Neural cell (in vitro differentiated cells): ENCODE data around the gene CUL2. TPM values are rescaled to one million over a fixed set of nuclear protein-coding genes. Genes with fewer than 3 reads are reported as not detected.
"Not testable (repeated sequence)": the region's sequence is repeated elsewhere in the genome, so short reads cannot be mapped to it uniquely, and the experiment has no call there.

Source experiments
- H2AFZ ChIP-seq: fragments of 200-600, 300-800 bp; sonication (generic), shearing (Covaris generic); 2 replicates; pipeline ENCODE4 v1.6.0; 2014; ENCODE audit warnings: low read depth, mild to moderate bottlenecking, antibody characterized with exemption, low read length, moderate library complexity
- H3F3A ChIP-seq: fragments of 200-600 bp; shearing (Covaris generic); 2 replicates; pipeline ENCODE4 v1.6.1; 2016; ENCODE audit warnings: mild to moderate bottlenecking, moderate library complexity, mixed read lengths, antibody characterized with exemption, low read length; ENCODE audit not compliant: insufficient read depth, poor library complexity, severe bottlenecking
- H3K27ac ChIP-seq: fragments of 200-600, 300-800 bp; sonication (generic), shearing (Covaris generic); 2 replicates; pipeline ENCODE4 v1.5.1; 2014; ENCODE audit warnings: mild to moderate bottlenecking, low read length, moderate library complexity
- H3K27me3 ChIP-seq: fragments of 300-800, 200-600 bp; sonication (generic), shearing (Covaris generic); 2 replicates; pipeline ENCODE4 v1.6.0; 2014; ENCODE audit warnings: mild to moderate bottlenecking, low read depth, low read length, moderate library complexity; ENCODE audit not compliant: insufficient read depth
- H3K36me3 ChIP-seq: fragments of 300-800, 200-600 bp; sonication (generic), shearing (Covaris generic); 2 replicates; pipeline ENCODE4 v1.5.1; 2014; ENCODE audit warnings: mild to moderate bottlenecking, antibody characterized with exemption, low read length, moderate library complexity; ENCODE audit not compliant: insufficient read depth
- H3K4me2 ChIP-seq: fragments of 300-800, 200-600 bp; sonication (generic), shearing (Covaris generic); 2 replicates; pipeline ENCODE4 v1.6.0; 2014; ENCODE audit warnings: mild to moderate bottlenecking, low read length
- H3K4me3 ChIP-seq: fragments of 300-800, 200-600 bp; sonication (generic), shearing (Covaris generic); 2 replicates; pipeline ENCODE4 v1.5.1; 2014; ENCODE audit warnings: mild to moderate bottlenecking, low read length, moderate library complexity
- H3K79me2 ChIP-seq: fragments of 200-600 bp; shearing (Covaris generic); replicated peaks from 2 replicates; pipeline ENCODE4 v1.6.0; 2014; ENCODE audit warnings: mild to moderate bottlenecking, low read length, moderate library complexity; ENCODE audit not compliant: insufficient read depth
- H3K9ac ChIP-seq: fragments of 300-800, 200-600 bp; sonication (generic), shearing (Covaris generic); 2 replicates; pipeline ENCODE4 v1.6.1; 2016; ENCODE audit warnings: mild to moderate bottlenecking, low read length, mixed read lengths
- H3K9me2 ChIP-seq: fragments of 200-600 bp; shearing (Covaris generic); 2 replicates; pipeline ENCODE4 v1.6.1; 2016; ENCODE audit warnings: mild to moderate bottlenecking, low read length, mixed read lengths; ENCODE audit not compliant: insufficient read depth
- H3K9me3 ChIP-seq: fragments of 200-600, 300-800 bp; sonication (generic), shearing (Covaris generic); 2 replicates; pipeline ENCODE4 v1.6.1; 2016; ENCODE audit warnings: mild to moderate bottlenecking, mixed run types, low read length, moderate library complexity, mixed read lengths
- H4K20me1 ChIP-seq: fragments of 200-600 bp; shearing (Covaris generic); 2 replicates; pipeline ENCODE4 v1.6.1; 2016; ENCODE audit warnings: mild to moderate bottlenecking, mixed run types; ENCODE audit not compliant: insufficient read depth
- EP300 ChIP-seq: fragments of 450-650 bp; conservative IDR thresholded peaks from 2 replicates; pipeline ENCODE4 v1.6.1; 2014; ENCODE audit warnings: antibody characterized with exemption, mild to moderate bottlenecking, moderate library complexity; ENCODE audit not compliant: poor library complexity, severe bottlenecking
- EZH2 ChIP-seq: fragments of 200-600, 300-800 bp; shearing (Covaris generic), sonication (generic); IDR thresholded peaks from 2 replicates; pipeline ENCODE4 v1.6.1; 2014; ENCODE audit warnings: antibody characterized with exemption, low read length, borderline replicate concordance, mild to moderate bottlenecking; ENCODE audit not compliant: insufficient read depth, poor library complexity, severe bottlenecking
- MXI1 ChIP-seq: fragments of 450-650 bp; conservative IDR thresholded peaks from 2 replicates; pipeline ENCODE4 v1.6.1; 2014; ENCODE audit warnings: antibody characterized with exemption, mild to moderate bottlenecking; ENCODE audit not compliant: poor library complexity, severe bottlenecking
- POLR2AphosphoS5 ChIP-seq: IDR thresholded peaks from 2 replicates; pipeline ENCODE4 v1.6.1; 2012
- RAD21 ChIP-seq: fragments of 450-650 bp; conservative IDR thresholded peaks from 2 replicates; pipeline ENCODE4 v1.6.1; 2014; ENCODE audit warnings: antibody characterized with exemption, mild to moderate bottlenecking, moderate library complexity
- SMC3 ChIP-seq: fragments of 450-650 bp; conservative IDR thresholded peaks from 2 replicates; pipeline ENCODE4 v1.6.1; 2014; ENCODE audit warnings: antibody characterized with exemption, mild to moderate bottlenecking, moderate library complexity; ENCODE audit not compliant: poor library complexity
- TAF1 ChIP-seq: IDR thresholded peaks from 2 replicates; pipeline ENCODE4 v1.6.1; 2012; ENCODE audit warnings: low read depth
- polyA plus RNA-seq: library from polyadenylated mRNA; depleted of rRNA; stranded (reverse); fragments of >200 nt; gene quantifications from 2 replicates; pipeline ENCODE4 v1.2.3, GENCODE V29; 2014
- TF ChIP-seq, protein P1 (sequence below): fragments of 450-650 bp; IDR thresholded peaks from 2 replicates; pipeline ENCODE4 v1.5.1; 2014; ENCODE audit warnings: antibody characterized with exemption, mild to moderate bottlenecking, moderate library complexity; ENCODE audit not compliant: poor library complexity, severe bottlenecking
- TF ChIP-seq, protein P2 (sequence below): IDR thresholded peaks from 2 replicates; pipeline ENCODE4 v1.6.1; 2012; ENCODE audit warnings: borderline replicate concordance

CUL2 gene
- polyA plus RNA-seq, 1 donor from 2014 or later, result 40.5 TPM

DNA sequence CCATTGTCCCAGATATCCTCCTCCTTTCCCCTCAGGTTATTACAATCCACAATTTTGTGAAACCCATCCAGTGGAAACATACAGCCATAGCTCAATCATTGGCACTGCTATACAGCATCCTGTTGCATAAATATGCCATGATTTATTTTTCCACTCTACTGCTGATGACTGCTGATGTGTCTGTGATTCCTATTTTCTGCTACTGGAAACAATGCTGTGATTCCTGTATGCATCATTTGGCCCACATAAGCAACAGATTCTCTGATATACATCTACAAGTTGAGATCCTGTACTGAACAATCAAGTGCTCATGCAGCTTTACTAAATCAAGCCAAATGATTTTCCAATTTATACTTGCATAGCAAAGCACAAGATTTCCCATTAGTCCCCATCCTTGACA lies 39.6 kb downstream of the CUL2 start:
- Histone ChIP-seq H3K79me2 (no peaks in the 10 kb centered on the region), H3K9me3 (no peaks in the 10 kb centered on the region), H3K9ac (no peak overlapping the region), H3K36me3 (peaks cover 9% of the 10 kb centered on the region), H3K9me2 (no peaks in the 10 kb centered on the region), H3K4me3 (no peak overlapping the region), H2AFZ (no peak overlapping the region), H3K4me2 (no peak overlapping the region), H4K20me1 (no peaks in the 10 kb centered on the region), H3K27ac (no peak overlapping the region), H3F3A (no peaks in the 10 kb centered on the region), H3K27me3 (no peaks in the 10 kb centered on the region)
- TF ChIP-seq RAD21 (no peak), EP300 (no peak), MXI1 (no peak), EZH2 (no peak), TAF1 (no peak), POLR2AphosphoS5 (no peak), SMC3 (no peak)
- TF ChIP-seq, protein P1, sequence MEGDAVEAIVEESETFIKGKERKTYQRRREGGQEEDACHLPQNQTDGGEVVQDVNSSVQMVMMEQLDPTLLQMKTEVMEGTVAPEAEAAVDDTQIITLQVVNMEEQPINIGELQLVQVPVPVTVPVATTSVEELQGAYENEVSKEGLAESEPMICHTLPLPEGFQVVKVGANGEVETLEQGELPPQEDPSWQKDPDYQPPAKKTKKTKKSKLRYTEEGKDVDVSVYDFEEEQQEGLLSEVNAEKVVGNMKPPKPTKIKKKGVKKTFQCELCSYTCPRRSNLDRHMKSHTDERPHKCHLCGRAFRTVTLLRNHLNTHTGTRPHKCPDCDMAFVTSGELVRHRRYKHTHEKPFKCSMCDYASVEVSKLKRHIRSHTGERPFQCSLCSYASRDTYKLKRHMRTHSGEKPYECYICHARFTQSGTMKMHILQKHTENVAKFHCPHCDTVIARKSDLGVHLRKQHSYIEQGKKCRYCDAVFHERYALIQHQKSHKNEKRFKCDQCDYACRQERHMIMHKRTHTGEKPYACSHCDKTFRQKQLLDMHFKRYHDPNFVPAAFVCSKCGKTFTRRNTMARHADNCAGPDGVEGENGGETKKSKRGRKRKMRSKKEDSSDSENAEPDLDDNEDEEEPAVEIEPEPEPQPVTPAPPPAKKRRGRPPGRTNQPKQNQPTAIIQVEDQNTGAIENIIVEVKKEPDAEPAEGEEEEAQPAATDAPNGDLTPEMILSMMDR, result no peak
- TF ChIP-seq, protein P2, sequence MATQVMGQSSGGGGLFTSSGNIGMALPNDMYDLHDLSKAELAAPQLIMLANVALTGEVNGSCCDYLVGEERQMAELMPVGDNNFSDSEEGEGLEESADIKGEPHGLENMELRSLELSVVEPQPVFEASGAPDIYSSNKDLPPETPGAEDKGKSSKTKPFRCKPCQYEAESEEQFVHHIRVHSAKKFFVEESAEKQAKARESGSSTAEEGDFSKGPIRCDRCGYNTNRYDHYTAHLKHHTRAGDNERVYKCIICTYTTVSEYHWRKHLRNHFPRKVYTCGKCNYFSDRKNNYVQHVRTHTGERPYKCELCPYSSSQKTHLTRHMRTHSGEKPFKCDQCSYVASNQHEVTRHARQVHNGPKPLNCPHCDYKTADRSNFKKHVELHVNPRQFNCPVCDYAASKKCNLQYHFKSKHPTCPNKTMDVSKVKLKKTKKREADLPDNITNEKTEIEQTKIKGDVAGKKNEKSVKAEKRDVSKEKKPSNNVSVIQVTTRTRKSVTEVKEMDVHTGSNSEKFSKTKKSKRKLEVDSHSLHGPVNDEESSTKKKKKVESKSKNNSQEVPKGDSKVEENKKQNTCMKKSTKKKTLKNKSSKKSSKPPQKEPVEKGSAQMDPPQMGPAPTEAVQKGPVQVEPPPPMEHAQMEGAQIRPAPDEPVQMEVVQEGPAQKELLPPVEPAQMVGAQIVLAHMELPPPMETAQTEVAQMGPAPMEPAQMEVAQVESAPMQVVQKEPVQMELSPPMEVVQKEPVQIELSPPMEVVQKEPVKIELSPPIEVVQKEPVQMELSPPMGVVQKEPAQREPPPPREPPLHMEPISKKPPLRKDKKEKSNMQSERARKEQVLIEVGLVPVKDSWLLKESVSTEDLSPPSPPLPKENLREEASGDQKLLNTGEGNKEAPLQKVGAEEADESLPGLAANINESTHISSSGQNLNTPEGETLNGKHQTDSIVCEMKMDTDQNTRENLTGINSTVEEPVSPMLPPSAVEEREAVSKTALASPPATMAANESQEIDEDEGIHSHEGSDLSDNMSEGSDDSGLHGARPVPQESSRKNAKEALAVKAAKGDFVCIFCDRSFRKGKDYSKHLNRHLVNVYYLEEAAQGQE, result no peak

DNA sequence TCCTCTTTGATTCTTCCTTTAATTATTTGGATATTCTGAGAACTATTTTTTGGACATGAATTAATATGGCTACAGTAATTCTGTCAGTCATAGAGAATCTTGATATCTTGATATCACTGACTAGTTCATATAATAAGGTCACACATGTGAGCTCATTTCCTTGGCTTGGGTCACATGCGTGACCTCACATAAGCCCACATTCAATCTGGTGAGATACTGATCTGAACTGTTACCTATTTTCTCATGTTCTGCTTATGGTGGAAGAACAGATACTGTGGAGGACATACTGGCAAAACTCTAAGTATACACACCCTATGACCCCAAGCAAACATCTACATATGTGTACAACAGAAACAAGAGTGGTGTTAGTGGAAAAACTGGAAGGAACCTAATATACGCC lies 44.1 kb downstream of the CUL2 start:
- H3K27ac ChIP-seq, result no peak overlapping the region
- H3K9me3 ChIP-seq, result no peaks in the 10 kb centered on the region
- H3K4me2 ChIP-seq, result no peak overlapping the region
- H3K36me3 ChIP-seq, result no peaks in the 10 kb centered on the region
- no peaks in the 10 kb centered on the region for H3K9me2 ChIP-seq
- no peaks in the 10 kb centered on the region for H3K27me3 ChIP-seq
- no peaks in the 10 kb centered on the region for H3F3A ChIP-seq
- H3K79me2 ChIP-seq, result no peaks in the 10 kb centered on the region
- no peak overlapping the region for H3K9ac ChIP-seq
- no peaks in the 10 kb centered on the region for H4K20me1 ChIP-seq
- no peak overlapping the region for H3K4me3 ChIP-seq
- no peak overlapping the region for H2AFZ ChIP-seq
- no peak for TF ChIP-seq MXI1

DNA sequence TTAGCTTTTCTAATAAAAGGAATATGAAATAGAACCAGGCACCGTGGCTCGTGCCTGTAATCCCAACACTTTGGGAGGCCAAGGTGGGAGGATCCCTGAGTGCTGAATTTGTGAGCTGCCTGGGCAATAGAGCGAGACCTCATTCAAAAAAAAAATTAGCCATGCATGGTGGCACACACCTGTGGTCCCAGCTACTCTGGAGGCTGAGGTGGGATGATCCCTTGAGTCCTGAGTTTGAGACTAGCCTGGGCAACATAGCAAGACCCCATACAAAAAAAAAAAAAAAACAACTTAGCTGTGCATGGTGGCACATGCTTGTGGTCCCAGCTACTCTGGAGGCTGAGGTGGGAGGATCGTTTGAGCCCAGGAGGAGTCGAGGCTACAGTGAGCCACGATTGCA lies 44.9 kb downstream of the CUL2 start:
- H3K27me3 ChIP-seq, H3K4me3 ChIP-seq, H2AFZ ChIP-seq, H3F3A ChIP-seq, H3K9ac ChIP-seq, H3K27ac ChIP-seq, H3K79me2 ChIP-seq, H4K20me1 ChIP-seq, H3K9me2 ChIP-seq, H3K4me2 ChIP-seq, H3K9me3 ChIP-seq, H3K36me3 ChIP-seq: not testable (repeated sequence)
